Measurements from ENCODE around the gene SORT1.

DNA sequence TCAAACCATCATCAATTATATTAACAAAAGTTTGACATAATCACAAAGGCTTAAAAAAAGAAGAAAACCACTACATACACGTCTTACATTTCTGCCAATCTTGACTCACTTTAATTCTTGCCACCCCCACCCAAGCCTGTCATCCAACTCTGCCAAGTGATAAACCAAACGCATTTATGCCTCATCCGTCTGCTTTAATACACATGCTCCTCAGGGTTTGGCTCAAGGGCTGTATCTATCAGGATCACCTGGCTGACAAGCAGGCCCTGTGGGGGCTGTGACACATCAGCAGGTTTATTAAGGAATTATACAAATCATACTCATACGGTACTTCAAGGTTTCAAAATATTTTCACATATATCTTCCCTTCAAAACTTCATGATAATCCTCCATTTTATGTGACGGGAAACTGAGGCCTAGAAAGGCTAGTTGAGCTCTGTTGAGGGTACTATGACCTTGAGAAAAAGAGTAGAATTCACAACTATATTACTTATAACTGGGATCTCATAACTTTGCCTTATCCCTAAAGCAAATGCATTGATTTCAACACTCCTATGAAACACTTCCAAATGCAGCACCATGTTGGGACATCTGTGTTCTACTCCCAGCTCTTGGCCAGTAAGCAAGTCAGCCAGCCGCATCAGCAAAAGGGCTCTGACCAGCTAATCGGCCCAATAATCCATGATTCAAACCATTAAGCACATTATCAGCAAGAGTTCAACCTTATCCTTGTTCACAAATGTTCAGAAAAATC lies 8.7 kb downstream of the SORT1 start:
- TF ChIP-seq, protein P1, sequence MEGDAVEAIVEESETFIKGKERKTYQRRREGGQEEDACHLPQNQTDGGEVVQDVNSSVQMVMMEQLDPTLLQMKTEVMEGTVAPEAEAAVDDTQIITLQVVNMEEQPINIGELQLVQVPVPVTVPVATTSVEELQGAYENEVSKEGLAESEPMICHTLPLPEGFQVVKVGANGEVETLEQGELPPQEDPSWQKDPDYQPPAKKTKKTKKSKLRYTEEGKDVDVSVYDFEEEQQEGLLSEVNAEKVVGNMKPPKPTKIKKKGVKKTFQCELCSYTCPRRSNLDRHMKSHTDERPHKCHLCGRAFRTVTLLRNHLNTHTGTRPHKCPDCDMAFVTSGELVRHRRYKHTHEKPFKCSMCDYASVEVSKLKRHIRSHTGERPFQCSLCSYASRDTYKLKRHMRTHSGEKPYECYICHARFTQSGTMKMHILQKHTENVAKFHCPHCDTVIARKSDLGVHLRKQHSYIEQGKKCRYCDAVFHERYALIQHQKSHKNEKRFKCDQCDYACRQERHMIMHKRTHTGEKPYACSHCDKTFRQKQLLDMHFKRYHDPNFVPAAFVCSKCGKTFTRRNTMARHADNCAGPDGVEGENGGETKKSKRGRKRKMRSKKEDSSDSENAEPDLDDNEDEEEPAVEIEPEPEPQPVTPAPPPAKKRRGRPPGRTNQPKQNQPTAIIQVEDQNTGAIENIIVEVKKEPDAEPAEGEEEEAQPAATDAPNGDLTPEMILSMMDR (IDR thresholded peaks at IDR 0.05) = no peak
- TF ChIP-seq POLR2A (IDR thresholded peaks at IDR 0.05) = no peak
- TF ChIP-seq POLR2AphosphoS5 (IDR thresholded peaks at IDR 0.05; ENCODE audit: insufficient read depth in 1 of 2, low read depth in 1 of 2) = no peak
